Osteoblast (primary cell): Measurements from ENCODE around the gene ADARB2. TPM values are rescaled to one million over a fixed set of nuclear protein-coding genes. Genes with fewer than 3 reads are reported as not detected.

Experiments
- DNase-seq: peaks from one replicate; pipeline ENCODE4 v3.0.0; 2011; ENCODE audit warnings: low spot score, mixed read lengths; ENCODE audit not compliant: insufficient read length; ENCODE audit errors: missing footprints
- H2AFZ ChIP-seq: 2 replicates; pipeline ENCODE4 v1.6.0; 2011; ENCODE audit warnings: mild to moderate bottlenecking, low read length
- H3K27ac ChIP-seq: 2 replicates; pipeline ENCODE4 v1.5.1; 2011; ENCODE audit warnings: mild to moderate bottlenecking, low read depth, low read length, moderate library complexity
- H3K27me3 ChIP-seq: 2 replicates; pipeline ENCODE4 v1.6.0; 2012; ENCODE audit warnings: mild to moderate bottlenecking, control low read depth, inconsistent platforms, low read length, moderate library complexity; ENCODE audit not compliant: insufficient read depth
- H3K36me3 ChIP-seq: 2 replicates; pipeline ENCODE4 v1.5.1; 2011; ENCODE audit warnings: mild to moderate bottlenecking, low read length, control low read depth, moderate library complexity; ENCODE audit not compliant: insufficient read depth
- H3K4me1 ChIP-seq: 2 replicates; pipeline ENCODE4 v1.5.1; 2011; ENCODE audit warnings: mild to moderate bottlenecking, low read length, control low read depth, moderate library complexity; ENCODE audit not compliant: insufficient read depth
- H3K4me2 ChIP-seq: 2 replicates; pipeline ENCODE4 v1.6.0; 2011; ENCODE audit warnings: mild to moderate bottlenecking, low read length; ENCODE audit not compliant: insufficient read depth
- H3K4me3 ChIP-seq: fragments of 200-600 bp; sonication (generic); 3 replicates; pipeline ENCODE4 v1.5.1; 2012; ENCODE audit warnings: mild to moderate bottlenecking, low read length, inconsistent platforms; ENCODE audit not compliant: insufficient read depth
- H3K79me2 ChIP-seq: 2 replicates; pipeline ENCODE4 v1.6.0; 2012; ENCODE audit warnings: mild to moderate bottlenecking, low read length, control low read depth, inconsistent platforms; ENCODE audit not compliant: insufficient read depth
- H3K9me3 ChIP-seq: 2 replicates; pipeline ENCODE4 v1.5.1; 2011; ENCODE audit warnings: low read depth, low read length, control low read depth
- H4K20me1 ChIP-seq: 2 replicates; pipeline ENCODE4 v1.6.0; 2012; ENCODE audit warnings: mild to moderate bottlenecking, low read length, control low read depth; ENCODE audit not compliant: insufficient read depth
- CTCF ChIP-seq: IDR thresholded peaks from 2 replicates; pipeline ENCODE4 v1.5.1; 2011; ENCODE audit warnings: mild to moderate bottlenecking, low read depth, low read length, moderate library complexity; ENCODE audit errors: extremely low read depth
- total RNA-seq: library from RNA; depleted of rRNA; stranded (reverse); fragments of >200 nt; gene quantifications from 2 replicates; pipeline ENCODE4 v1.2.3, GENCODE V29; 2012

The ADARB2 gene
- total RNA-seq, 1 donor = not detected

- TF ChIP-seq CTCF = no peak
- Histone ChIP-seq H2AFZ (no peak overlapping the region), H3K4me3 (no peak overlapping the region), H3K4me1 (no peaks in the 10 kb centered on the region), H3K79me2 (no peaks in the 10 kb centered on the region), H3K36me3 (no peaks in the 10 kb centered on the region), H3K27me3 (no peaks in the 10 kb centered on the region), H3K4me2 (no peak overlapping the region), H3K27ac (no peak overlapping the region), H4K20me1 (no peaks in the 10 kb centered on the region), H3K9me3 (no peaks in the 10 kb centered on the region)
- peak; percentile 54 for DNase-seq
Measured at GRCh38 chr10:1552406-1552805, 184.9 kb downstream of the ADARB2 start.

GRCh38 chr10:1551636-1552338 lies 185.5 kb downstream of the ADARB2 start:
- peak; percentile 43 for DNase-seq
- Histone ChIP-seq H3K27ac (no peak overlapping the region), H3K4me3 (no peak overlapping the region), H2AFZ (no peak overlapping the region), H3K27me3 (no peaks in the 10 kb centered on the region), H3K79me2 (no peaks in the 10 kb centered on the region), H3K36me3 (no peaks in the 10 kb centered on the region), H4K20me1 (no peaks in the 10 kb centered on the region), H3K4me2 (no peak overlapping the region), H3K9me3 (no peaks in the 10 kb centered on the region), H3K4me1 (no peaks in the 10 kb centered on the region)
- no peak for TF ChIP-seq CTCF

DNA sequence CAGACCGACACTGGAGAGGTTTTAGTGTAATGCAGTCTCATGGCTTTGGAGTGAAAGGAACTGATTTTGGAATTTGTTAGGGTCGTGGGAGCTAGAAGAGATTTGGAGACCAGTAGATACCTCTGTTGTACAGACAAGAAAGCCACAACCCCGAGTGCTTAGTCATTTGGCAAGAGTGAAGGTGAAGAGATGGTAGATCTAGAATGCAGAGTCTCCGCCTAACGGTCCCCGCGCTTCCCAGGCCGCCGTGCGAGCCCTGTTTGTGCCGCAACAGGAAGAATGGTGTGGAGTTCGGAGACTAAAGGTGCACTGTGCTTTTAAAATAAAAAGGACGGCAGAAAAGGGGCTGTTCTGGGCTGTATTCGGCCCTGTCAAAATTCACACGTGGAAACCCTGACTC lies 186.7 kb downstream of the ADARB2 start:
- Histone ChIP-seq H3K27ac (no peak overlapping the region), H3K79me2 (no peaks in the 10 kb centered on the region), H3K4me2 (no peak overlapping the region), H3K9me3 (no peaks in the 10 kb centered on the region), H4K20me1 (no peaks in the 10 kb centered on the region), H3K27me3 (no peaks in the 10 kb centered on the region), H2AFZ (no peak overlapping the region), H3K4me1 (no peaks in the 10 kb centered on the region), H3K4me3 (no peak overlapping the region), H3K36me3 (no peaks in the 10 kb centered on the region)
- DNase-seq = no peak
- TF ChIP-seq CTCF = no peak

GRCh38 chr10:1550291-1550595 lies 187.1 kb downstream of the ADARB2 start:
- no peaks in the 10 kb centered on the region for H3K4me1 ChIP-seq
- no peak overlapping the region for H3K4me3 ChIP-seq

More at GRCh38 chr10:1550291-1550595, 187.1 kb downstream of the ADARB2 start:
- H3K4me2 ChIP-seq = no peak overlapping the region
- no peaks in the 10 kb centered on the region for H3K27me3 ChIP-seq
- no peak overlapping the region for H3K27ac ChIP-seq
- no peaks in the 10 kb centered on the region for H3K79me2 ChIP-seq
- no peaks in the 10 kb centered on the region for H3K36me3 ChIP-seq
- H3K9me3 ChIP-seq = no peaks in the 10 kb centered on the region
- DNase-seq = no peak
- no peak overlapping the region for H2AFZ ChIP-seq
- no peak for TF ChIP-seq CTCF
- no peaks in the 10 kb centered on the region for H4K20me1 ChIP-seq
